GM12873 (cell line): ENCODE results near the gene MND1.

Experiments
- CTCF ChIP-seq: IDR thresholded peaks from 2 replicates; pipeline ENCODE4 v1.5.1; 2012; ENCODE audit warnings: low read depth, mild to moderate bottlenecking, moderate library complexity, low read length, control low read depth; ENCODE audit not compliant: insufficient read depth; ENCODE audit errors: missing control alignments

The MND1 gene

GRCh38 chr4:153384160-153384559 is 39.7 kb downstream of the MND1 start:
- no peak for TF ChIP-seq CTCF

- TF ChIP-seq CTCF: no peak
These were observed 41.3 kb downstream of the MND1 start for GRCh38 chr4:153385784-153386183.

GRCh38 chr4:153387981-153388380 is 43.5 kb downstream of the MND1 start:
- TF ChIP-seq CTCF: no peak

GRCh38 chr4:153393397-153393796 is 48.9 kb downstream of the MND1 start:
- TF ChIP-seq CTCF: no peak

GRCh38 chr4:153394945-153395344 is 50.5 kb downstream of the MND1 start:
- no peak for TF ChIP-seq CTCF

- TF ChIP-seq CTCF: no peak
These were observed 54.2 kb downstream of the MND1 start for GRCh38 chr4:153398713-153399112.

- TF ChIP-seq CTCF: no peak
These were observed 54.9 kb downstream of the MND1 start for GRCh38 chr4:153399358-153399757.
